ENCODE measurements around the gene LRRC30. TPM values are rescaled to one million over a fixed set of nuclear protein-coding genes. Genes with fewer than 3 reads are reported as not detected.

LRRC30 gene
- total and polyA plus RNA-seq, 9 donors = not detected

- WGBS, 3 donors = 12 to 21% (median 16%) methylated on average over 6 of the region's 6 CpGs
- no peak for DNase-seq
- Histone ChIP-seq H3K4me1 (ENCODE audit: insufficient read depth) (peaks cover 2% of the 10 kb centered on the region), H3K27me3 (no peaks in the 10 kb centered on the region), H3K36me3 (no peaks in the 10 kb centered on the region), H3K27ac (no peak overlapping the region), H3K9me3 (no peaks in the 10 kb centered on the region), H3K4me3 (no peak overlapping the region)
- intact Hi-C loops (cut with DNase I) = no loop called here
- TF ChIP-seq POLR2A (IDR thresholded peaks at IDR 0.05) = no peak
- no peak for TF ChIP-seq CTCF (IDR thresholded peaks at IDR 0.05)
- no peak for TF ChIP-seq EP300 (IDR thresholded peaks at IDR 0.05)
These were observed 28.6 kb downstream of the LRRC30 start for GRCh38 chr18:7259475-7259874.

- TF ChIP-seq POLR2A (IDR thresholded peaks at IDR 0.05) (no peak), CTCF (IDR thresholded peaks at IDR 0.05) (no peak), EP300 (IDR thresholded peaks at IDR 0.05) (no peak)
- WGBS, 3 donors = 95 to 97% (median 97%) methylated on average over 2 to 3 of the region's 3 CpGs
These were observed 30.3 kb downstream of the LRRC30 start for GRCh38 chr18:7261199-7261598.

GRCh38 chr18:7267973-7268372 lies 37.1 kb downstream of the LRRC30 start:
- H3K4me3 ChIP-seq = no peak overlapping the region
- H3K27me3 ChIP-seq = no peaks in the 10 kb centered on the region

More at GRCh38 chr18:7261199-7261598, 30.3 kb downstream of the LRRC30 start:
- Histone ChIP-seq H3K27me3 (no peaks in the 10 kb centered on the region), H3K9me3 (no peaks in the 10 kb centered on the region), H3K36me3 (no peaks in the 10 kb centered on the region), H3K27ac (no peak overlapping the region), H3K4me3 (no peak overlapping the region), H3K4me1 (ENCODE audit: insufficient read depth) (peaks cover 2% of the 10 kb centered on the region)
- intact Hi-C loops (cut with DNase I) = no loop called here
- DNase-seq = no peak

GRCh38 chr18:7269942-7270341 lies 39.1 kb downstream of the LRRC30 start:
- intact Hi-C loops (cut with DNase I) = loop anchor here in 2 of 4 donors (5.0 to 10.0 kb wide), 5 partner anchors 295 to 1212 kb away; partner anchors contain the start of gene PTPRM (in 2 of the 2)
- no peaks in the 10 kb centered on the region for H3K27me3 ChIP-seq
- no peaks in the 10 kb centered on the region for H3K36me3 ChIP-seq
- no peak for DNase-seq
- 57 to 74% (median 61%) methylated on average over 6 of the region's 6 CpGs for WGBS, 3 donors
- TF ChIP-seq EP300 (IDR thresholded peaks at IDR 0.05) (no peak), POLR2A (IDR thresholded peaks at IDR 0.05) (no peak), CTCF (IDR thresholded peaks at IDR 0.05) (no peak)
- H3K4me3 ChIP-seq = no peak overlapping the region
- no peaks in the 10 kb centered on the region for H3K9me3 ChIP-seq
- no peak overlapping the region for H3K27ac ChIP-seq
- H3K4me1 ChIP-seq (ENCODE audit: insufficient read depth) = peaks cover 3% of the 10 kb centered on the region

More at GRCh38 chr18:7267973-7268372, 37.1 kb downstream of the LRRC30 start:
- Histone ChIP-seq H3K4me1 (ENCODE audit: insufficient read depth) (peaks cover 3% of the 10 kb centered on the region), H3K36me3 (no peaks in the 10 kb centered on the region), H3K9me3 (no peaks in the 10 kb centered on the region), H3K27ac (no peak overlapping the region)
- TF ChIP-seq CTCF (IDR thresholded peaks at IDR 0.05) (no peak), EP300 (IDR thresholded peaks at IDR 0.05) (no peak), POLR2A (IDR thresholded peaks at IDR 0.05) (no peak)
- DNase-seq = no peak
- WGBS, 3 donors = 84 to 87% (median 87%) methylated on average over 3 of the region's 3 CpGs
- intact Hi-C loops (cut with DNase I) = loop anchor here in 1 of 4 donors (5.0 kb wide), 1 partner anchor 1209 kb away; no protein-coding TSS in a partner anchor
